Nasal cavity respiratory epithelium epithelial cell of viscerocranial mucosa (primary cell): Measurements from ENCODE around the gene MED1. TPM values are rescaled to one million over a fixed set of nuclear protein-coding genes. Genes with fewer than 3 reads are reported as not detected.

Experiments used
- total RNA-seq: library from RNA; depleted of rRNA; stranded (reverse); fragments of >200 nt; gene quantifications from 2 replicates; pipeline ENCODE4 v1.2.3, GENCODE V29; 2014

The MED1 gene
- total RNA-seq = 27.0 and 33.2 TPM in 2 replicates

DNA sequence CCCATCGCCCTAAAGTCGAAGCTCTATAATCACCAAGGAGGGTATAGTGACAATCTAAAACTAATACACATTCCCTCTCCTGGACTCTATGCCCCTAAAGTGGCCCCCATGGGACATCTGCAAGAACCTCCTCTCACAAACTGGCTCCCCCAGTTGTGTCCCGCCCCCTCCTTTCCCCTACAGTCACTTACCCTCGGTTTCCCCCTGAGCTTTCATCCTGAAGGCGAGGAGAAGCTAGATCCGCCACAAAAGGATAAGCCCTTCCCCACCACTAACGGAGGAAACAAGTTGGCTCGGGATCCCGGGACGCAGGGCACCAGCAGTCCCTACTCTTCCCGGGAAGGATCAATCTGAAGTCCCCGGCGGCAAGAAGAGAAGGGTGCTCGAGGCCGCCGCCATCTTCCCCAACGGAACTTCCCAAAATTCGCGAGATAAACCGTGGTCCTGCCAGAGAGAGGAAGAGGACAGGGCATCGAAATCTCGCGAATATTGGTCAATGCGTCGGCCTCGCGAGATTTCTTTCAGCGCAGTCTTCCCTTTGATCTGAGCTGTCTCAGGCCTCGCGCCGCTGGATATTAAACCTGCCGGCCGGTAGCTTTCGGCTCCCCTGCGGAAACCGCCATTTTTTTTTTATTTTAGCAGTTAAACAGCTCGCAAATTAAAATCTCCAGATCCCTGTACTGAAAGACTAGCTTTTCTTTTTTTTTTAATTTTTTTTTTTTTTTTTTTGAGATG, at the start of gene MED1:
MED1 (minus strand) TSS at position 417 of the 735 bp plus-strand sequence; CDS start at position 216, 201 bp downstream.

GRCh38 chr17:39461113-39461925, 10.3 kb upstream of the MED1 start, which contains the start of gene CDK12:
Gene CDK12 (plus strand): TSS chr17:39461486. CDS start chr17:39462072, 586 bp downstream.

DNA sequence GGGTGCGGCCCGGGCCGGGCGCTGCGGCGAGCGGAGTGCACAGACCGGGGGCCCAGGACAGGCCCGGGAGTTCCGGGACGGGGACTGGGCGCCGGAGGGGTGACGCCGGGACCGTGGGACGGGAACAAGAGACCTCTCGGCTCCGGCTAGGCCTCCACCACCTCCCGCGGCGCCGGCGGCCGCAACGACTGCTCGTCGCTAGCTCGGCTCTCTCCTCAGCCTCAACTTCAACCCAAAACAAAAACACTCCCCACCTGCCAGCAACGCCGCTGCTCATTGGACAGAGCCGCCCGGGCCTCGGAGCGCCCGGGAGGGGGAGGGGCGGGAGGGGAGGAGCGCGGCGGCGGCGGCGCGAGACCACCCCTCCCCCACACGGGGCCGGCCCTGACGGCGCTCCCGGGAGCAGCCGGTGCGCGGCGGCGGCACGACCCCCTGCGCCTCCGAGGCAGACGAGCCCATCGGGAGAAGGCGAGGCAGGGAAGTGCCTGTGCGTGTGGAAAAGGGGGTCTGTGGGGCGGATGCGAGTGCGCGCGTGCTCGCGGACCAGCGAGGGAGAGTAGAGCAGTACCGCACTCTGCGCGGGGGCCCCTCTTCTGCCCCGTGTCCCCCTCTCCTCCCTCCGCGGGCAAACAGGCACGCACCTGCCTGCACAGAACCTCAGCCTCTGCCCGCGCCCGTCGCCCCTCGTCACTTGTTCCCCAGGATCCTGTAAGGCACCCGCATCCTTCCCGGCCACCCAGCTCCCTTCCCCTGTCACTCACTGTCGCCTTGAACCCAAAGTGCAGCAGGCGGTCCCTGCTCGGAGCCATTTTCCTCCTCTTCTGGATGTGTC, 49.4 kb downstream of the MED1 start, which contains the start of gene FBXL20:
FBXL20 (minus strand) TSS at position 215 of the 832 bp plus-strand sequence. CDS start 224 bp downstream, outside the sequence.

Other genes with a start within 250 kb of the MED1 start
- gene STAC2, start 225.3 kb downstream of the MED1 start, total RNA-seq = not detected in 2 replicates
- 10.9 and 15.2 TPM in 2 replicates for gene FBXL20, start 49.6 kb downstream of the MED1 start, total RNA-seq
- 24.9 and 38.4 TPM in 2 replicates for gene CDK12, start 10.2 kb upstream of the MED1 start, total RNA-seq
- gene NEUROD2, start 156.7 kb upstream of the MED1 start, total RNA-seq = not detected in 2 replicates
- under 0.01 TPM in 1 of 2 replicates, not detected in the other for gene PPP1R1B, start 175.7 kb upstream of the MED1 start, total RNA-seq
- 25.3 and 34.2 TPM in 2 replicates for gene STARD3, start 185.9 kb upstream of the MED1 start, total RNA-seq
- under 0.01 and 0.36 TPM in 2 replicates for gene TCAP, start 214.1 kb upstream of the MED1 start, total RNA-seq
- gene PNMT, start 217.2 kb upstream of the MED1 start, total RNA-seq = not detected in 2 replicates
- gene PGAP3, start 236.8 kb upstream of the MED1 start, total RNA-seq = 8.2 and 12.0 TPM in 2 replicates
- gene ERBB2, start 248.8 kb upstream of the MED1 start, total RNA-seq = 40.3 and 103 TPM in 2 replicates